LHCN-M2 (cell line): Measurements from ENCODE around the gene EMC6. TPM values are rescaled to one million over a fixed set of nuclear protein-coding genes. Genes with fewer than 3 reads are reported as not detected.

Experiments used
- DNase-seq: peaks from one replicate; pipeline ENCODE4 v3.0.0-alpha.2; 2012; ENCODE audit warnings: low read depth
- total RNA-seq: library from RNA; depleted of rRNA; stranded (reverse); fragments of >200 nt; gene quantifications from 2 replicates; pipeline ENCODE4 v1.2.3, GENCODE V29; 2014; rRNA removed

Gene EMC6
- total RNA-seq, 1 experiment from 2014 or later, result 42.7 TPM

DNA sequence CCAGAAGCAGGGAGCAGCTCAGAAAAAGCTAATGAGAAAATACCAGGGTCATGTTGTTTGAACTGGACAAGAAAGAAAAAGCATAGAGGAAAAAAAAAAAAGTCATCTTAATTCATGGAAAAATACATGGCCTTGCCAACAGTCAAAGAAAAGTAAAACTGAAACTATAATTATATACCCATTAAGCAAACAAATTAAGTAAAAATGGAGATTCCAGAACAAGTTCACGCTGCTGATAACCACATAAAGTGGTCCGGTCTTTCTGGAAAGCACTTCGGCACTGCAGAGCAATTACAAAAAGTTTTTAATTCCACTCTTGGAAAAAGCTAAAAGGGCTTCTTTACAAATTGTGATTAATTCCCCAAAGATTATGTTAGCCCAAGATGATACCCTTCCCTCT, 39.8 kb downstream of the EMC6 start:
- no peak for DNase-seq

DNA sequence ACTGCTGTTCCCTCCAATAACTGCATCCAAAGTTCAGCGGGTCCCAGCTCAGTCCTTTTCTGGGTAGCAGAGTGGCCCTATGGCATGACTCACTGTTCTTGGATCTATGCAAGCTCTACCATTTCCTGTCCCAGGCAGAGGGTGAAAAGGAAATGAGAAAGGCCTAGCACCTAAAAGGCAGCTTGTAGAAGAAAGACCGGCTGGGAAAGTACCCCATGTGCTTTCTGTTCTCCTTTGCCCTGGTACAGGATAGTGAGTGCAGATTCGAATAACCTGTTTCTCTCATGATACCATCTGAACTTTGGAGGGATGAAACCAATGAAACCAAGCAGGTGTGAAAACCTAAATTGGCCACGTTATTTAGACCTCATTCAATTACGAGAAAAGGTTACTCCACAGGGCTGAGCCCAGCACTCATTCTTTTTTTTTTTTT, 42.4 kb downstream of the EMC6 start:
- DNase-seq, result no peak

DNA sequence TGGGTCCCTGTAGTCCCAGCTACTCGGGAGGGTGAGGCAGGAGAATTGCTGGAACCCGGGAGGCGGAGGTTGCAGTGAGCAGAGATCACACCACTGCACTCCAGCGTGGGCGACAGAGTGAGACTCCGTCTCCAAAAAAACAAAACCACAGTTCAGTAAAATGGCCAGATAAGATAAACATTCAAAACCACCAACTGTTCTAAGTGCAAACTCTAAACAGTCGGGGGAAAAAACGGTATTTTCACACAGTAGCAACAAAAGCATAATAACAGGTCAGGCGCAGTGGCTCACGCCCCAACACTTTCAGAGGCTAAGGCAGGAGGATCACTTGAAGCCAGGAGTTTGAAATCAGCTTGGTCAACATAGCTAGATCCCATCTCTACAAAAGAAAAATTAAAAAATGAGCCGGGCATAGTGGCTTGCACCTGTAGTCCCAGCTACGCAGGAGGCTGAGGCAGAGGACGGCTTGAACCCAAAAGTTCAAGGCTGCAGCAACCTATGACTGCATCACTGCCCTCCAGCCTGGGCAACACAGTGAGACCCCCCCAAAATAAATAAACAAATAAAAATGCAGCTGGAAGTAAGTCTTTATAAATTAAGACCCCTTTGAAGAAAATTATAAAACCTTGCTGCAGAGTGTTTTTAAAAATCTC, 44.3 kb downstream of the EMC6 start:
- DNase-seq, result no peak

DNA sequence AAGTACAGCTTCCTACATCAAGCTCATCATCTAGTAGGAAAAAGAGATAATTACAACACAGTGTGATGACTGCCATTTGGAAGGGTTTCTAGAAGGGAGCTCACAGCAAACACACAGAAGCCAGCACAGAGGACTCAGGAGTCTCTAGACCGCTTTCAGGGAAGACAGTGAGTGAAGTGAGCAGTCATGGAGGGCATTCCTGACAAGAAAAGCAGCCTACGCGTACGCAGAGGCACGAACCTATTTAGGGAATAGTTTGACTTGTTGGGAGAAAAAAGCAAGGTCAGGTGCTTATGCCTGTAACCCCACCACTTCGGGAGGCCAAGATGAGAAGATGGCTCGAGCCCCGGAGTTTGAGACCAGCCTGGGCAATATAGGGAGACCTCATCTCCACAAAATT, 46.7 kb downstream of the EMC6 start:
- no peak for DNase-seq

DNA sequence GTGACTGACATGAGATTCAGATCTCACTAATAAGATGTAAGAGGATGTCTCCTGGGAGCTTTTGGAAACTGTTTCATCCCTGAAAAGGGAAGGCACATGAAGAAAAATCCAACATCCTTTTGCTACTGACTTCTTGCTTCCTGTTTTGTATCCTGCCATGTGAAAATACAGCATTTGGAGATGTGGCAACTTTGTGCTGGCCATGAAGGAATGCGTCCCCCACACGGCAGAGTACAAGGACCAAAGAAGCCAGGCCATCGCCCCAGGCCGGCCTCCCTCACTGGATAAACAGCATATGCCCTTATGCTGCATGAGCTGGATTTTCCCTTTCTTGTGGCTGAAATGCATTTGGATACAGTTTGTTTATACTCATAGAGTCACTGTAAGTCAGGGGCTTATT, 49.6 kb downstream of the EMC6 start:
- no peak for DNase-seq

DNA sequence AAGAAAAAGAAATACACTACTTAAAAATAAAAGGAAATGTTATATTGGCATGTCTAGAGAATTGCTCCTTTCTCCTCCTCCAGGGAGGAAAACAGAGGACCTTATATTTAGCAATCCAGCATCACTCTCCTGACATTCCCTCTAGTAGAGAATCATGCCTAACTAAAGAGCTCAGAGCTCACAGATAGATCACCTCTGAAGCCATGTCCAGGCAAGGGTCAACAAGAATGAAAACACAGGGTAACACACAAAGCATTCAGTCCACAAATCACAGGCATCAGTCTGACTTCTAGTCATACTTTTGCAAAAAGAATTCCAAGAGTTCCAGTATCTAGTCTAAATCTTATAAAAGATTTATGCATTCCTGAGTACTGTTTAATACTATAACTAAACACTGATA, 50.7 kb downstream of the EMC6 start:
- no peak for DNase-seq

Other genes starting within 250 kb of the EMC6 start
- not detected in 2 replicates for gene OR1E2, start 235.0 kb upstream of the EMC6 start, total RNA-seq
- gene SPATA22, start 197.0 kb upstream of the EMC6 start, total RNA-seq, result not detected in 2 replicates
- 0.23 and 0.45 TPM in 2 replicates for gene ASPA, start 192.8 kb upstream of the EMC6 start, total RNA-seq
- 0.71 and 1.3 TPM in 2 replicates for gene TRPV3, start 111.0 kb upstream of the EMC6 start, total RNA-seq
- 0.51 and 0.86 TPM in 2 replicates for gene TRPV1, start 59.4 kb upstream of the EMC6 start, total RNA-seq
- gene SHPK, start 32.6 kb upstream of the EMC6 start, total RNA-seq, result 17.4 and 17.8 TPM in 2 replicates
- gene CTNS, start 32.1 kb upstream of the EMC6 start, total RNA-seq, result 20.3 and 29.1 TPM in 2 replicates
- 259 and 286 TPM in 2 replicates for gene TAX1BP3, start 234 bp upstream of the EMC6 start, total RNA-seq
- gene P2RX5, start 27.3 kb downstream of the EMC6 start, total RNA-seq, result 21.5 and 28.6 TPM in 2 replicates
- 14.7 and 17.0 TPM in 2 replicates for gene HASPIN, start 55.1 kb downstream of the EMC6 start, total RNA-seq
- gene ITGAE, start 132.4 kb downstream of the EMC6 start, total RNA-seq, result 36.8 and 38.6 TPM in 2 replicates
- 19.9 and 21.9 TPM in 2 replicates for gene NCBP3, start 177.4 kb downstream of the EMC6 start, total RNA-seq
- gene CAMKK1, start 224.2 kb downstream of the EMC6 start, total RNA-seq, result 3.6 and 3.7 TPM in 2 replicates
- 0.17 TPM in 1 of 2 replicates, not detected in the other for gene P2RX1, start 247.7 kb downstream of the EMC6 start, total RNA-seq